Colonic mucosa (tissue), 4 donors: ENCODE data around the gene ADAMTS2. TPM values are rescaled to one million over a fixed set of nuclear protein-coding genes. Genes with fewer than 3 reads are reported as not detected.

Source experiments
- DNase-seq: peaks from one replicate; pipeline ENCODE4 v3.0.0-alpha.2; 2020
- H3K27ac ChIP-seq: fragments of 200-600 bp; one replicate; pipeline ENCODE4 v1.8.0; 2021
- H3K27me3 ChIP-seq: fragments of 200-600 bp; one replicate; pipeline ENCODE4 v1.8.0; 2021
- H3K36me3 ChIP-seq: fragments of 200-600 bp; one replicate; pipeline ENCODE4 v1.8.0; 2021
- H3K4me1 ChIP-seq: fragments of 200-600 bp; one replicate; pipeline ENCODE4 v1.8.0; 2021; ENCODE audit warnings: mild to moderate bottlenecking
- H3K4me3 ChIP-seq: fragments of 200-600 bp; one replicate; pipeline ENCODE4 v1.8.0; 2021
- H3K9ac ChIP-seq, 2 donors: one replicate each; pipeline ENCODE4 v1.7.0; 2013; ENCODE audit warnings: control low read depth in 2 of 2, low read depth in 2 of 2, low read length in 2 of 2
- H3K9me3 ChIP-seq: fragments of 200-600 bp; one replicate; pipeline ENCODE4 v1.8.0; 2021
- CTCF ChIP-seq: fragments of 200-600 bp; IDR thresholded peaks from one replicate; pipeline ENCODE4 v1.8.0; 2022; ENCODE audit warnings: antibody characterized with exemption, mild to moderate bottlenecking
- intact Hi-C: fragments of 100-400 bp; cut with DNase I; formaldehyde crosslinking; loops from one replicate; pipeline ENCODE4 v1.14.1; 2022
- total RNA-seq, 2 donors: library from RNA; stranded (reverse); fragmentation: NEBNext Ultra II Directional in 1 of 2; extraction: Animal tissue kit (Norgen Biotek cat#: 25700) in 1 of 2; gene quantifications; one replicate each; pipeline ENCODE4 v1.2.1, GENCODE V29; 2021
- donor health status: healthy.
- donor health status: DM: no; HTN: no; CAD: no.
- donor health status: DM: no; HTN: no; CAD: no.

The ADAMTS2 gene
- total RNA-seq, 2 donors from 2014 or later: 2.9 to 4.0 TPM

DNA sequence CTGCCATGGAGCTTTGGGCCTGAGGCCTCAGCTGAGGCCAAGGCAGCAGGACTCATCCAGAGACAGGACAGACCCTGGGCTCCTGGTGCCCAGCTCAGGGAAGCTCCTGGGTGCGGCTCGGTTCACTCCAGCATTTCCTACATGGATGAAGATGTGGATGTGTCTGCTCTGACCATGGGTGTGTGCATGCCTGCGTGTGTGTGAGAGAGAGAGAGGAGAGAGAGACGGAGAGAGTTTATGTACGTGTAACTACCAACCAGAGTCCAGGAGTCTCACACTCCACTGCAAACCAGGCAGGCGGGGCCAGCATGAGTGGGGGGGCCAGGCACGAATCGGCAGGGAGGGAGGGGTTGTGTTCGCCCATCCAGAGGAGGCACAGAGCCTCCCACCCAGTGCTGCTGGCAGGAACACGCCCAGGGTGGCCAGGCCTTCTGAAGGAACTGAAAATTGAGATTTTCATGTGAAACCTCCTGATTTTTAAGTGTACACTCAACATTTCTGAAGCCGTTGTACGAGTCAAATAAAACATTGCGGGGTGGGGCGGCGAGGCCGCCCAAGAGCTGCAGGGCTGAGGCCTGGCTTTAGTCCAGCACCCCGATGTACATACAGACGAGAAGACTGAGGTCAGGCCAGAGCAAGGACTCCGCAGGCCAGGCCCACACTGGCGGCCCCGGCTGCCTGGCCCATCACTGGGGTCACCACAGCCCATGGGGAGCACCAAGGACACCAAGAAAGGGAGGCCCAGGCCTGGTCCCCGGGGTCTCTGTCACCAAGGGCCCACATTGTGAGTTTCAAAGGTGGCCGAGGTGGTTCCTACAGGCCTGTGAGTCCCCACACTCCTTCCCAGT, 88.7 kb downstream of the ADAMTS2 start:
- Histone ChIP-seq H3K4me1 (no peaks in the 10 kb centered on the region), H3K36me3 (no peaks in the 10 kb centered on the region), H3K4me3 (no peak overlapping the region), H3K27me3 (no peaks in the 10 kb centered on the region), H3K27ac (no peak overlapping the region), H3K9ac (no peak overlapping the region), H3K9me3 (no peaks in the 10 kb centered on the region)
- TF ChIP-seq CTCF: no peak
- intact Hi-C loops: no loop called here
- no peak for DNase-seq

DNA sequence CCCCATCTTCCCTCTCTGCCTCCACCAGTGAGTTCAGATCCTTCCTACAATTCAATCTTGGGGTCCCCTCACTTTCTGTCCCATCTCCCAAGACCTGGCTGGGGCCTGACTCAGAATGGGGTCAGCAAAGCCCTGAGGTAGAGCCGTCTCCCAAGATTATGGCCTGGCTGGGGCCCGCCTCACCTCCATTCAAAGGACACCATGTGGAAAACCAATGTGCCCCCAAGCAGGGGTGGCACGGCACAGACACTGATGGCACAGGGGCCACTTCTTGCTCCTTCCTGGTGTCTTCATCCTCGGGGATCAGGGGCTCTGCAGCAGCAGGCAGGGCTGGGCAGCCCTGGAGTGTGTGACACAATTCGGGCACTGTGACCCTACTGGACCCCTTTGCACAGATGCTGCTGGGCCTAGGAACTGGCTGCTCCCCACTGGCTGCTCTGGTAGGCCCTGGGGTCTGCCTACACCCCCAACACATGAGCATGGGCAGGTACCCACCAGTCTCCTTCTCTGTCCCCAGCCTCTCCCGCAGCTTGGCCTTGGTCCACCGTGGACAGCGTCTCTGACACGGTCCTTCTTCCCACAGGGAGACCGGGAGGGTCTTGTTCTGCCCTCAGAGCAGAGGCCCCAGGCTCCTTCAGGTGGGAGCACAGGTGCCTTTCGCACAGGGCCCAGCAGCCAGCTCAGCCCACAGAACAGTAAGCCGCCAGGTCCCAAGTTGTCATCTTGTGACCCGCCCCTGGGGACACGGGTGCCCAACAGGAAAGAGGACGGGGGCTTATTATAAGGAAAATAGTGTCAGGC, 89.5 kb downstream of the ADAMTS2 start:
- Histone ChIP-seq H3K4me3 (no peak overlapping the region), H3K27ac (no peak overlapping the region), H3K9me3 (no peaks in the 10 kb centered on the region), H3K27me3 (no peaks in the 10 kb centered on the region), H3K9ac (no peak overlapping the region), H3K36me3 (no peaks in the 10 kb centered on the region), H3K4me1 (no peaks in the 10 kb centered on the region)
- intact Hi-C loops: no loop called here
- no peak for DNase-seq
- TF ChIP-seq CTCF: no peak

DNA sequence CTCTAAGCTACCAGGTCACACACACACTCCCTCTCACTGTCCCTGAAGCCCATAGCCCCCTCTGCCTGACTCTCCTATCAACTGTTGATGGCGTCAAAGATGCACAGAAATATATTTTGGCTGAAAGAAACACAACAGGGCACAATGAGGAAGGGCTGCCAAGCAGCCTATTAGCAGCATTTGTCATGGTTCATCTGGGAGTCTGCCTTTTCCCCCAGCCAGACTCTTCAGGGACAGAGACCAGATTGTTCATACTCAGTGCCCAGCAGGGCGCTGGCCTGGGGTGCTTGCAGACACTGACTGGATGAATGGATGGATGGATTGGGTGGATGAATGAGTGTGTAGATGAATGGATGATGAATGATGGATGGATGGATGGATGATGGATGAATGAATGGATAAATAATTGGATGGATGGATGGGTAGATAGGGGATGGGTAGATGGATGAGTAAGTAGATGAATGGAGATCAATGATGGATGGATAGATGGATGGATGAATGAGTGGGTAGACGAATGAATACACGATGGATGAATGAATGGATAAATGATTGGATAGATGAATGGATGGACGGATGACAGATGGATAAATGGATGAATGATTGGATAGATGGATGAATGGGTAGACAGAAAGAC, 90.5 kb downstream of the ADAMTS2 start:
- Histone ChIP-seq H3K36me3 (no peaks in the 10 kb centered on the region), H3K27me3 (no peaks in the 10 kb centered on the region), H3K4me1 (no peaks in the 10 kb centered on the region), H3K27ac (no peak overlapping the region), H3K9me3 (no peaks in the 10 kb centered on the region), H3K4me3 (no peak overlapping the region), H3K9ac (no peak overlapping the region)
- no peak for TF ChIP-seq CTCF
- no peak for DNase-seq
- intact Hi-C loops: no loop called here

- TF ChIP-seq CTCF: no peak
- no peak for DNase-seq
- H3K9me3 ChIP-seq: no peaks in the 10 kb centered on the region
- intact Hi-C loops: no loop called here
- H3K36me3 ChIP-seq: no peaks in the 10 kb centered on the region
- no peaks in the 10 kb centered on the region for H3K27me3 ChIP-seq
- H3K4me3 ChIP-seq: no peak overlapping the region
- no peak overlapping the region for H3K9ac ChIP-seq
- H3K27ac ChIP-seq: no peak overlapping the region
- no peaks in the 10 kb centered on the region for H3K4me1 ChIP-seq
Measured at GRCh38 chr5:179253730-179254129, 91.5 kb downstream of the ADAMTS2 start.

DNA sequence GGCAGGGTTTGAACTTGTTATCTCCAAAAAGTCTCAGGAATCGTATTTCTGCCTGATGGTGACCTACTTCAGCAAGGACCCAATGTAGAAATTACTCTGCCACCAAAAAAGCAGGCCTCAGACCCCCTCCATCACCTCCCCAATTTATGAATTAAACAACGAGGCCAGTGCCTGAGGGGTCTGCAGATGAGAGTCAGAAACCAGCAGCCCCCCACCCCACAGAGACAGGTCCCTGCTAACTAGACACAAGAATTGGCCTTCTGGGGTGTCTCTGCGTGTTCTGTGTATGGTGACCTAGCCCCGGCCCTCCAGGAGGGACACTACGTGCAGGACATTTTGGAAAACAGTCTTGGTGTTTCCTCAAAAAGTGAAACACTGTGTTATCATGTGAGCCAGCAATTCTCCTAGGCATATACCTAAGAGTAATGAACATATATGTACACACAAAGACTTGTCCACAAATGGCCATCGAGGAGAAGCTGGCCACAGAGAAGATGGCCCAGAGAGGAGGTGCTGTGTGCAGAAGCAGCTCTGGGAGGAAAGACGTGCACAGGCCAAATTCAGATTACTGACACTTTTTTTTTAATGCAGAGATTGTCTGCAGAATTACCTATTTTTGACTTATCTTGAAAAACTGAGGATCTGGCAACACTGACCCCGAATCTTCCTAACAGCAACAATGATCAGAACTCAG, 93.8 kb downstream of the ADAMTS2 start:
- Histone ChIP-seq H3K9ac (no peak overlapping the region), H3K9me3 (no peaks in the 10 kb centered on the region), H3K27ac (no peak overlapping the region), H3K4me1 (no peaks in the 10 kb centered on the region), H3K36me3 (no peaks in the 10 kb centered on the region), H3K27me3 (no peaks in the 10 kb centered on the region), H3K4me3 (no peak overlapping the region)
- no peak for DNase-seq
- TF ChIP-seq CTCF: no peak
- intact Hi-C loops: no loop called here
